ENCODE measurements around the gene GAGE10. TPM values are rescaled to one million over a fixed set of nuclear protein-coding genes. Genes with fewer than 3 reads are reported as not detected.
A peak's percentile ranks its signal among the peaks of the same experiment; 100 is the strongest.
"Not testable (repeated sequence)": the region's sequence is repeated elsewhere in the genome, so short reads cannot be mapped to it uniquely, and the experiment has no call there.

Gene GAGE10
- total RNA-seq, 1 experiment from 2014 or later = not detected

DNA sequence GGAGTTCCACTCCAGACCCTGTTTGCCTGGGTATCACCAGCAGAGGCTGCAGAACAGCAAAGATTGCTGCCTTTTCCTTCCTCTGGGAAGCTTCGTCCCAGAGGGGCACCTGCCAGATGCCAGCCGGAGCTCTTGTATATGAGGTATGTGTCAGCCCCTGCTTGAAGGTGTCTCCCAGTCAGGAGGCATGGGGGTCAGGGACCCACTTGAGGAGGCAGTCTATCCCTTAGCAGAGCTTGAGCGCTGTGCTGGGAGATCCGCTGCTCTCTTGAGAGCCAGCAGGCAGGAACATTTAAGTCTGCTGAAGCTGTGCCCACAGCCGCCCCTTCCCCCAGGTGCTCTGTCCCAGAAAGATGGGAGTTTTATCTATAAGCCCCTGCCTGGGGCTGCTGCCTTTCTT is 4.2 kb upstream of the GAGE10 start:
- not testable (repeated sequence) for H3K9me2 ChIP-seq (replicated peaks; ENCODE audit: insufficient read depth, low read length); DNase-seq

GRCh38 chrX:49300703-49301102 is 2.7 kb upstream of the GAGE10 start:
- Histone ChIP-seq H4K20me1 (ENCODE audit: insufficient read depth, low read depth, low read length) (no peaks in the 10 kb centered on the region), H3K79me2 (ENCODE audit: low read length) (no peaks in the 10 kb centered on the region), H3K4me2 (ENCODE audit: low read depth, low read length, poor library complexity, severe bottlenecking) (no peak overlapping the region), H2AFZ (ENCODE audit: low read length) (no peak overlapping the region), H3K4me3 (ENCODE audit: low read length) (no peak overlapping the region), H3K27me3 (ENCODE audit: low read length) (no peaks in the 10 kb centered on the region), H3K9me2 (replicated peaks; ENCODE audit: insufficient read depth, low read length) (no peaks in the 10 kb centered on the region), H3K27ac (ENCODE audit: low read length) (no peak overlapping the region), H3K4me1 (ENCODE audit: low read length) (no peaks in the 10 kb centered on the region), H3K36me3 (ENCODE audit: insufficient read depth, low read length) (no peaks in the 10 kb centered on the region), H3K9me3 (ENCODE audit: low read length) (no peaks in the 10 kb centered on the region), H3K9ac (ENCODE audit: low read length) (no peak overlapping the region)
- DNase-seq = no peak

More for the DNA sequence above, 4.2 kb upstream of the GAGE10 start:
- H4K20me1 ChIP-seq (ENCODE audit: insufficient read depth, low read depth, low read length); H3K4me1 ChIP-seq (ENCODE audit: low read length); H3K4me3 ChIP-seq (ENCODE audit: low read length); H3K36me3 ChIP-seq (ENCODE audit: insufficient read depth, low read length); H3K4me2 ChIP-seq (ENCODE audit: low read depth, low read length, poor library complexity, severe bottlenecking); H3K9ac ChIP-seq (ENCODE audit: low read length); H3K79me2 ChIP-seq (ENCODE audit: low read length); H3K27ac ChIP-seq (ENCODE audit: low read length); H3K9me3 ChIP-seq (ENCODE audit: low read length); H3K27me3 ChIP-seq (ENCODE audit: low read length); H2AFZ ChIP-seq (ENCODE audit: low read length): not testable (repeated sequence)

- H3K9ac ChIP-seq (ENCODE audit: low read length); H3K27me3 ChIP-seq (ENCODE audit: low read length); DNase-seq; H3K4me2 ChIP-seq (ENCODE audit: low read depth, low read length, poor library complexity, severe bottlenecking); H3K9me3 ChIP-seq (ENCODE audit: low read length); H3K27ac ChIP-seq (ENCODE audit: low read length); H2AFZ ChIP-seq (ENCODE audit: low read length); H4K20me1 ChIP-seq (ENCODE audit: insufficient read depth, low read depth, low read length); H3K36me3 ChIP-seq (ENCODE audit: insufficient read depth, low read length); H3K79me2 ChIP-seq (ENCODE audit: low read length); H3K9me2 ChIP-seq (replicated peaks; ENCODE audit: insufficient read depth, low read length); H3K4me3 ChIP-seq (ENCODE audit: low read length): not testable (repeated sequence)
- H3K4me1 ChIP-seq (ENCODE audit: low read length) = peaks cover 14% of the 10 kb centered on the region
These were observed 4.3 kb downstream of the GAGE10 start for GRCh38 chrX:49307775-49308174.

DNA sequence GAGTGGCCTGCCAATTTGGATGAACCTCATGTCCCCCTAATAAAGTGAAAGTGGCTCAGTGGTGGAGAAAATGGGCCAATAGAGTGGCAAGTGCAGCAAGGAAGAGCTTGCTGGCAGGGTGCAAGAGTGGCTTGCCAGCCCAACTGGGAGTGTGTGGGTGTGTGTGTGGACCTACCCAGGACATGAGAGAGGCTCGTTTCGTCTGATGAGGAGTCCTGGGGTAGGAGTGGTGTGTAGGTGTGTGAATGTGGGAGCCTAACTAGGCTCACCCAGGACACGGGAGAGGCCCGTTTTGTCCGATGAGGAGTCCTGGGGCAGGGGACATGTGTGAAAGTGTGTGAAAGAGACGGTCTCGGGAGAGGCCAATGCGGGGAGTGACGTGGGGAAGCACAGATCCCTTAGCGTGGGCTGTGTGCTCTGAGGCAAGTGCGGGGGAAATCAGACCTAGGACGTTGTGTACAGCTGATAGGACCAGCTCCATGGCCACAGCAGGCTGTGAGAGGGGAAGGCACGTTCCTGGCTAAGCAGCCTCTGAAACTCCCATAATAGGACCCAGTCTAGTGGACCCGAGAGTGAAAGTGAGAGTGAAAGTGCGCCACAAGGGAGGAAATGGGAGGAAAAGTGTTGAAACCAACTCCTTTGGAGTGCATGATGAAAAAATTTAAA is 5.3 kb downstream of the GAGE10 start:
- Histone ChIP-seq H3K4me3 (ENCODE audit: low read length) (peak overlapping the region; percentile 39; the same call in 1 of the 2 replicates), H3K9ac (ENCODE audit: low read length) (peak overlapping the region; percentile 42), H3K79me2 (ENCODE audit: low read length) (no peaks in the 10 kb centered on the region), H3K36me3 (ENCODE audit: insufficient read depth, low read length) (no peaks in the 10 kb centered on the region), H3K27me3 (ENCODE audit: low read length) (no peaks in the 10 kb centered on the region), H2AFZ (ENCODE audit: low read length) (peak overlapping the region; percentile 92; the same call in 1 of the 2 replicates), H3K9me2 (replicated peaks; ENCODE audit: insufficient read depth, low read length) (no peaks in the 10 kb centered on the region), H3K4me2 (ENCODE audit: low read depth, low read length, poor library complexity, severe bottlenecking) (peak overlapping the region; percentile 63), H3K9me3 (ENCODE audit: low read length) (no peaks in the 10 kb centered on the region), H4K20me1 (ENCODE audit: insufficient read depth, low read depth, low read length) (no peaks in the 10 kb centered on the region), H3K4me1 (ENCODE audit: low read length) (peaks cover 14% of the 10 kb centered on the region), H3K27ac (ENCODE audit: low read length) (no peak overlapping the region)
- DNase-seq = peak; percentile 44

GRCh38 chrX:49309401-49309981 is 6.0 kb downstream of the GAGE10 start:
- Histone ChIP-seq H3K4me2 (ENCODE audit: low read depth, low read length, poor library complexity, severe bottlenecking) (peak overlapping the region; percentile 63), H3K4me1 (ENCODE audit: low read length) (peaks cover 14% of the 10 kb centered on the region), H2AFZ (ENCODE audit: low read length) (peak overlapping the region; percentile 92), H4K20me1 (ENCODE audit: insufficient read depth, low read depth, low read length) (no peaks in the 10 kb centered on the region), H3K36me3 (ENCODE audit: insufficient read depth, low read length) (no peaks in the 10 kb centered on the region), H3K27ac (ENCODE audit: low read length) (no peak overlapping the region), H3K9me3 (ENCODE audit: low read length) (no peaks in the 10 kb centered on the region), H3K4me3 (ENCODE audit: low read length) (peak overlapping the region; percentile 39), H3K9me2 (replicated peaks; ENCODE audit: insufficient read depth, low read length) (no peaks in the 10 kb centered on the region), H3K27me3 (ENCODE audit: low read length) (no peaks in the 10 kb centered on the region), H3K9ac (ENCODE audit: low read length) (peak overlapping the region; percentile 42), H3K79me2 (ENCODE audit: low read length) (no peaks in the 10 kb centered on the region)
- peak; percentile 53 for DNase-seq

DNA sequence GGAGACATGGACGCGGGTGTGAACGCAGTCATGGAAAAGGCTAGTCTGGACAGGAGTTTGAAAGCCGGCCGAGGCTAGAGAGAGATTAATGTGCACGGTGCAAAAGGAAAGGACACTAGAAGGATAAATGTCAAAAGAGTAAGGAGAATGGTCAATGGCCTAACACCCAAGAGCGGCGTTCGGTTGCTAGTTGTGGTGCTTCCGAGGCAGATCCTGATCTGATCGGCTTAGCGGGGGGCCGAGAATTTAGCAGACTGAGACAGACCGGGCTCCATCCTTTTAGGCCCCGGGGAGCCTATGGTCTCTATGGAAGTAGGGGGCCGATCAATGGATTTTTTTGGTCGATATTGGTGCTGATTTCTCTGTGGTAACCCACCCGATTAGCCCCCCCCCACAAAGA is 6.9 kb downstream of the GAGE10 start:
- Histone ChIP-seq H3K4me2 (ENCODE audit: low read depth, low read length, poor library complexity, severe bottlenecking) (no peak overlapping the region), H3K27me3 (ENCODE audit: low read length) (no peaks in the 10 kb centered on the region), H4K20me1 (ENCODE audit: insufficient read depth, low read depth, low read length) (no peaks in the 10 kb centered on the region), H3K79me2 (ENCODE audit: low read length) (no peaks in the 10 kb centered on the region), H3K36me3 (ENCODE audit: insufficient read depth, low read length) (no peaks in the 10 kb centered on the region), H3K27ac (ENCODE audit: low read length) (no peak overlapping the region), H2AFZ (ENCODE audit: low read length) (no peak overlapping the region), H3K4me1 (ENCODE audit: low read length) (peaks cover 14% of the 10 kb centered on the region), H3K9ac (ENCODE audit: low read length) (no peak overlapping the region), H3K9me2 (replicated peaks; ENCODE audit: insufficient read depth, low read length) (no peaks in the 10 kb centered on the region), H3K4me3 (ENCODE audit: low read length) (no peak overlapping the region), H3K9me3 (ENCODE audit: low read length) (no peaks in the 10 kb centered on the region)
- no peak for DNase-seq

- H3K9me2 ChIP-seq (replicated peaks; ENCODE audit: insufficient read depth, low read length) = no peaks in the 10 kb centered on the region
- no peaks in the 10 kb centered on the region for H3K27me3 ChIP-seq (ENCODE audit: low read length)
- no peaks in the 10 kb centered on the region for H3K9me3 ChIP-seq (ENCODE audit: low read length)
- H3K9ac ChIP-seq (ENCODE audit: low read length) = no peak overlapping the region
- H3K27ac ChIP-seq (ENCODE audit: low read length) = no peak overlapping the region
- H3K4me3 ChIP-seq (ENCODE audit: low read length) = no peak overlapping the region
- no peaks in the 10 kb centered on the region for H3K36me3 ChIP-seq (ENCODE audit: insufficient read depth, low read length)
- peaks cover 14% of the 10 kb centered on the region for H3K4me1 ChIP-seq (ENCODE audit: low read length)
- no peak overlapping the region for H2AFZ ChIP-seq (ENCODE audit: low read length)
- no peak for DNase-seq
- H4K20me1 ChIP-seq (ENCODE audit: insufficient read depth, low read depth, low read length) = no peaks in the 10 kb centered on the region
- no peaks in the 10 kb centered on the region for H3K79me2 ChIP-seq (ENCODE audit: low read length)
- no peak overlapping the region for H3K4me2 ChIP-seq (ENCODE audit: low read depth, low read length, poor library complexity, severe bottlenecking)
These were observed 8.7 kb downstream of the GAGE10 start for GRCh38 chrX:49312176-49312575.

DNA sequence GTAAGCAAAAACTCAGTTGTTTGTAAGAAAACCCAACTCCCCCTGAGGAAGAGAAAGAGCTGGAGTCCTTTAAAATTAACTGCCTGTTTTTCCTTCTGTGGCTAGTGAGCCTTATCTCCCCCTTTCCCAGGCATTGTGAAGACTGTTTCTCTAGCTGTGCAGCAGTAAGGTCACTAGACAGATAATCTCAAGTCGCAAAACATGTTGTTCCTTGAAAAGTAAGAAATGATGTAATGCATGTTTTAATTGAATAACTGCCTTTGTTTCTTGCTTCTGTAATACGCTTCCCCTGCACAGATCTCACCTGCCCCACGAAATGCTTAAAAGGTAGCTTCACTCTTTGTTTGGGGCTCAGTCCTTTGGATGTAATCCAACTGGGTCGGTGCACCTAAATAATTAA is 12.6 kb downstream of the GAGE10 start:
- Histone ChIP-seq H3K27ac (ENCODE audit: low read length) (no peak overlapping the region), H3K9me3 (ENCODE audit: low read length) (no peaks in the 10 kb centered on the region), H3K4me3 (ENCODE audit: low read length) (no peak overlapping the region), H2AFZ (ENCODE audit: low read length) (no peak overlapping the region), H3K4me1 (ENCODE audit: low read length) (no peaks in the 10 kb centered on the region), H3K4me2 (ENCODE audit: low read depth, low read length, poor library complexity, severe bottlenecking) (no peak overlapping the region), H3K9me2 (replicated peaks; ENCODE audit: insufficient read depth, low read length) (no peaks in the 10 kb centered on the region), H3K36me3 (ENCODE audit: insufficient read depth, low read length) (no peaks in the 10 kb centered on the region), H3K27me3 (ENCODE audit: low read length) (no peaks in the 10 kb centered on the region), H3K79me2 (ENCODE audit: low read length) (no peaks in the 10 kb centered on the region), H4K20me1 (ENCODE audit: insufficient read depth, low read depth, low read length) (no peaks in the 10 kb centered on the region), H3K9ac (ENCODE audit: low read length) (no peak overlapping the region)
- no peak for DNase-seq
